Neuronal stem cell (in vitro differentiated cells): ENCODE measurements around the gene RMC1.

ENCODE experiments used
- DNase-seq: peaks from one replicate; pipeline ENCODE4 v3.0.0-alpha.2; 2013; ENCODE audit warnings: low spot score
- H2AFZ ChIP-seq: one replicate; pipeline ENCODE4 v1.6.1; 2013; ENCODE audit warnings: mild to moderate bottlenecking, low read length, inconsistent platforms
- H2AK5ac ChIP-seq: 2 replicates; pipeline ENCODE4 v1.6.1; 2013; ENCODE audit warnings: low read depth, mild to moderate bottlenecking, inconsistent platforms, low read length, moderate library complexity, mixed read lengths
- H2BK120ac ChIP-seq: 2 replicates; pipeline ENCODE4 v1.6.1; 2013; ENCODE audit warnings: low read depth, mild to moderate bottlenecking, inconsistent platforms, low read length, moderate library complexity, mixed read lengths
- H2BK12ac ChIP-seq: one replicate; pipeline ENCODE4 v1.6.1; 2013; ENCODE audit warnings: low read length, inconsistent platforms
- H2BK15ac ChIP-seq: 2 replicates; pipeline ENCODE4 v1.6.1; 2013; ENCODE audit warnings: mild to moderate bottlenecking, low read length, inconsistent platforms, mixed read lengths
- H2BK5ac ChIP-seq: one replicate; pipeline ENCODE4 v1.6.1; 2013; ENCODE audit warnings: inconsistent platforms, mild to moderate bottlenecking, low read length, moderate library complexity
- H3K14ac ChIP-seq: one replicate; pipeline ENCODE4 v1.6.1; 2013; ENCODE audit warnings: low read length, inconsistent platforms
- H3K18ac ChIP-seq: 2 replicates; pipeline ENCODE4 v1.6.1; 2013; ENCODE audit warnings: low read length, inconsistent platforms
- H3K23ac ChIP-seq: 2 replicates; pipeline ENCODE4 v1.6.1; 2013; ENCODE audit warnings: low read depth, mild to moderate bottlenecking, mixed read lengths, low read length, inconsistent platforms; ENCODE audit not compliant: poor library complexity
- H3K27ac ChIP-seq: replicated peaks from 3 replicates; pipeline ENCODE4 v1.5.1; 2013; ENCODE audit warnings: low read length, inconsistent platforms
- H3K27me3 ChIP-seq, 3 experiments: 2 replicates each; pipeline ENCODE4 v1.6.1; 2013; ENCODE audit warnings: low read length in 3 of 3, mild to moderate bottlenecking in 2 of 3, inconsistent platforms in 1 of 3, low read depth in 1 of 3, mixed read lengths in 1 of 3, moderate library complexity in 1 of 3; ENCODE audit not compliant: control insufficient read depth in 3 of 3, insufficient read depth in 3 of 3
- H3K36me3 ChIP-seq, 2 donors: replicated peaks in 1 of 2; 2 replicates each; pipeline ENCODE4 v1.6.1; 2013; ENCODE audit warnings: low read length in 2 of 2; ENCODE audit not compliant: control insufficient read depth in 2 of 2, insufficient read depth in 2 of 2
- H3K4ac ChIP-seq: 2 replicates; pipeline ENCODE4 v1.6.1; 2013; ENCODE audit warnings: inconsistent platforms, mild to moderate bottlenecking, low read length, moderate library complexity
- H3K4me1 ChIP-seq, 2 donors: 1 replicate in 1 of 2; 2 replicates in 1 of 2; pipeline ENCODE4 v1.6.1; 2013; ENCODE audit warnings: low read length in 2 of 2, low read depth in 1 of 2; ENCODE audit not compliant: control insufficient read depth in 2 of 2, insufficient read depth in 1 of 2
- H3K4me2 ChIP-seq: one replicate; pipeline ENCODE4 v1.6.1; 2013; ENCODE audit warnings: mild to moderate bottlenecking, low read length, inconsistent platforms; ENCODE audit not compliant: insufficient read depth, poor library complexity, severe bottlenecking
- H3K4me3 ChIP-seq, 2 donors: 2 replicates each; pipeline ENCODE4 v1.5.1; 2013; ENCODE audit warnings: low read length in 2 of 2, mild to moderate bottlenecking in 2 of 2, inconsistent platforms in 1 of 2, moderate library complexity in 1 of 2
- H3K79me1 ChIP-seq: one replicate; pipeline ENCODE4 v1.6.1; 2013; ENCODE audit warnings: low read depth, mild to moderate bottlenecking, inconsistent platforms, low read length, moderate library complexity
- H3K9ac ChIP-seq: one replicate; pipeline ENCODE4 v1.6.1; 2013; ENCODE audit warnings: mild to moderate bottlenecking, low read depth, low read length, inconsistent platforms; ENCODE audit not compliant: poor library complexity
- H3K9me3 ChIP-seq, 2 donors: replicated peaks in 1 of 2; 2 replicates each; pipeline versions ENCODE3 to v1.6.1; 2013; ENCODE audit warnings: low read length in 2 of 2, mild to moderate bottlenecking in 2 of 2, inconsistent platforms in 1 of 2, low read depth in 1 of 2, mixed read lengths in 1 of 2, moderate library complexity in 1 of 2; ENCODE audit not compliant: control insufficient read depth in 2 of 2, insufficient read depth in 1 of 2
- H4K8ac ChIP-seq: one replicate; pipeline ENCODE4 v1.6.1; 2013; ENCODE audit warnings: low read depth, mild to moderate bottlenecking, inconsistent platforms, low read length, moderate library complexity
- H4K91ac ChIP-seq: one replicate; pipeline ENCODE4 v1.6.1; 2013; ENCODE audit warnings: low read length, low read depth, mild to moderate bottlenecking, inconsistent platforms; ENCODE audit not compliant: poor library complexity
- WGBS, 2 donors: extraction: QIAGEN DNeasy Blood & Tissue Kit; methylation state at CpG; one replicate each; pipeline ENCODE4 v1.1.7; 2013; ENCODE audit warnings: missing lambda C conversion rate in 2 of 2, mixed read lengths in 1 of 2; ENCODE audit not compliant: insufficient read length in 2 of 2, insufficient replicate concordance in 1 of 2; ENCODE audit errors: extremely low coverage in 2 of 2; 5-methylcytosine and 5-hydroxymethylcytosine counted together

Gene RMC1

GRCh38 chr18:23528580-23529472 lies 25.5 kb downstream of the RMC1 start:
- Histone ChIP-seq H2BK12ac (no peak overlapping the region), H3K9ac (no peak overlapping the region), H3K4me3 (no peak overlapping the region), H2BK15ac (no peak overlapping the region), H4K8ac (no peak overlapping the region), H2AK5ac (no peak overlapping the region), H3K4me1 (peaks cover 0 to 7% of the 10 kb centered on the region in 2 donors), H3K4me2 (no peak overlapping the region), H3K36me3 (peaks cover 45 to 95% of the 10 kb centered on the region in 2 donors), H3K27me3 (peaks cover 0 to 2% (median 0%) of the 10 kb centered on the region in 3 experiments), H3K9me3 (peaks cover 0 to 1% of the 10 kb centered on the region in 2 donors), H3K14ac (no peak overlapping the region), H4K91ac (no peak overlapping the region), H3K4ac (no peak overlapping the region), H3K79me1 (no peaks in the 10 kb centered on the region), H3K18ac (no peak overlapping the region), H2BK5ac (no peak overlapping the region), H2AFZ (no peak overlapping the region), H3K23ac (peak overlapping the region; percentile 8), H2BK120ac (no peak overlapping the region), H3K27ac (no peak overlapping the region)
- WGBS, 2 donors, result no CpG with 5 or more reads among the region's 20 CpGs
- DNase-seq, result no peak

GRCh38 chr18:23529604-23530003 lies 26.3 kb downstream of the RMC1 start:
- peaks cover 0 to 1% of the 10 kb centered on the region in 2 donors for H3K9me3 ChIP-seq
- H3K18ac ChIP-seq, result no peak overlapping the region
- H3K14ac ChIP-seq, result no peak overlapping the region
- DNase-seq, result no peak
- no peak overlapping the region for H2AFZ ChIP-seq
- no peak overlapping the region for H3K9ac ChIP-seq
- WGBS, 2 donors, result no CpG with 5 or more reads among the region's 3 CpGs
- no peak overlapping the region for H2BK5ac ChIP-seq
- H2BK12ac ChIP-seq, result no peak overlapping the region
- H3K79me1 ChIP-seq, result no peaks in the 10 kb centered on the region
- peaks cover 46 to 95% of the 10 kb centered on the region in 2 donors for H3K36me3 ChIP-seq
- H3K4ac ChIP-seq, result no peak overlapping the region
- H2BK15ac ChIP-seq, result no peak overlapping the region
- H3K27ac ChIP-seq, result no peak overlapping the region
- no peak overlapping the region for H3K4me3 ChIP-seq
- H3K23ac ChIP-seq, result no peak overlapping the region
- H4K91ac ChIP-seq, result no peak overlapping the region
- H3K4me1 ChIP-seq, result peaks cover 0 to 7% of the 10 kb centered on the region in 2 donors
- no peak overlapping the region for H2BK120ac ChIP-seq
- no peaks in the 10 kb centered on the region for H3K27me3 ChIP-seq
- no peak overlapping the region for H3K4me2 ChIP-seq
- no peak overlapping the region for H4K8ac ChIP-seq
- H2AK5ac ChIP-seq, result no peak overlapping the region

GRCh38 chr18:23530195-23530594 lies 26.9 kb downstream of the RMC1 start:
- Histone ChIP-seq H2BK15ac (no peak overlapping the region), H2AFZ (no peak overlapping the region), H3K4ac (no peak overlapping the region), H3K23ac (no peak overlapping the region), H2BK5ac (no peak overlapping the region), H2BK12ac (no peak overlapping the region), H4K91ac (no peak overlapping the region), H3K4me3 (no peak overlapping the region), H3K9me3 (peaks cover 0 to 1% of the 10 kb centered on the region in 2 donors), H3K27ac (no peak overlapping the region), H3K18ac (no peak overlapping the region), H3K4me2 (no peak overlapping the region), H3K79me1 (no peaks in the 10 kb centered on the region), H3K9ac (no peak overlapping the region), H2AK5ac (no peak overlapping the region), H4K8ac (no peak overlapping the region), H3K27me3 (no peaks in the 10 kb centered on the region), H2BK120ac (no peak overlapping the region), H3K4me1 (peaks cover 0 to 7% of the 10 kb centered on the region in 2 donors), H3K14ac (no peak overlapping the region), H3K36me3 (peaks cover 50 to 97% of the 10 kb centered on the region in 2 donors)
- no peak for DNase-seq
- WGBS, 2 donors, result no CpG with 5 or more reads among the region's 7 CpGs

GRCh38 chr18:23531912-23532311 lies 28.6 kb downstream of the RMC1 start:
- H3K4ac ChIP-seq, result no peak overlapping the region
- no peak overlapping the region for H3K4me3 ChIP-seq
- no peak overlapping the region for H3K27ac ChIP-seq
- no peak overlapping the region for H4K8ac ChIP-seq
- no peak overlapping the region for H3K14ac ChIP-seq
- no peak overlapping the region for H2AFZ ChIP-seq
- no peak overlapping the region for H2BK5ac ChIP-seq
- H3K36me3 ChIP-seq, result peaks cover 57 to 100% of the 10 kb centered on the region in 2 donors
- H3K27me3 ChIP-seq, result no peaks in the 10 kb centered on the region
- H3K23ac ChIP-seq, result no peak overlapping the region
- peaks cover 0 to under 1% of the 10 kb centered on the region in 2 donors for H3K4me1 ChIP-seq
- H2BK12ac ChIP-seq, result no peak overlapping the region
- peaks cover 0 to 1% of the 10 kb centered on the region in 2 donors for H3K9me3 ChIP-seq
- H3K79me1 ChIP-seq, result no peaks in the 10 kb centered on the region
- no peak overlapping the region for H4K91ac ChIP-seq
- DNase-seq, result no peak
- no CpG with 5 or more reads among the region's 13 CpGs for WGBS, 2 donors
- no peak overlapping the region for H3K4me2 ChIP-seq
- H3K9ac ChIP-seq, result no peak overlapping the region
- no peak overlapping the region for H2BK120ac ChIP-seq
- H2AK5ac ChIP-seq, result no peak overlapping the region
- H2BK15ac ChIP-seq, result no peak overlapping the region
- no peak overlapping the region for H3K18ac ChIP-seq
